Measurements from ENCODE around the gene DMRT1. TPM values are rescaled to one million over a fixed set of nuclear protein-coding genes. Genes with fewer than 3 reads are reported as not detected.

DMRT1 gene
- total and polyA plus RNA-seq, 9 of the 15 experiments (the other 6 are each of a cell fraction or from before 2014, with no cell fraction given), result not detected

DNA sequence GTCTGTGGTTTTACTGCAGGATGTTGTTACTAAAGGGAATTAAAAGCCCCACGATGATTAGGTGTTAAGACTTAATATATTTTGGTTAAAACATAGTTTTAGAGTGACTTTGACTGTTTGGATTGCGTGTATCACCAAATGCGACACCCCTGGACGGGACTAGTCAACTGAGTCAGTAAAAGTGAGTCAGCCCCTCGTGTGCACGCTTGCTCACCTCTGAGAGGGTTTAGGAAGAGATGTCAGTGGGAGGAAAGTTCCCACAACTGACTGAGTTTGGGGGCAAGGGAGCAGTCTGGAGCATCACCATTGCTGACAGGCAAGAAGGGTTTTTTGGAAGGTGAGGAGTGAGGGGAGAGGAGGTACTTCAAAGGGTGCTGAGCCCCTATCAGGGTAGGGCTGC is 120.5 kb downstream of the DMRT1 start (continued):
- TF ChIP-seq, protein P1, sequence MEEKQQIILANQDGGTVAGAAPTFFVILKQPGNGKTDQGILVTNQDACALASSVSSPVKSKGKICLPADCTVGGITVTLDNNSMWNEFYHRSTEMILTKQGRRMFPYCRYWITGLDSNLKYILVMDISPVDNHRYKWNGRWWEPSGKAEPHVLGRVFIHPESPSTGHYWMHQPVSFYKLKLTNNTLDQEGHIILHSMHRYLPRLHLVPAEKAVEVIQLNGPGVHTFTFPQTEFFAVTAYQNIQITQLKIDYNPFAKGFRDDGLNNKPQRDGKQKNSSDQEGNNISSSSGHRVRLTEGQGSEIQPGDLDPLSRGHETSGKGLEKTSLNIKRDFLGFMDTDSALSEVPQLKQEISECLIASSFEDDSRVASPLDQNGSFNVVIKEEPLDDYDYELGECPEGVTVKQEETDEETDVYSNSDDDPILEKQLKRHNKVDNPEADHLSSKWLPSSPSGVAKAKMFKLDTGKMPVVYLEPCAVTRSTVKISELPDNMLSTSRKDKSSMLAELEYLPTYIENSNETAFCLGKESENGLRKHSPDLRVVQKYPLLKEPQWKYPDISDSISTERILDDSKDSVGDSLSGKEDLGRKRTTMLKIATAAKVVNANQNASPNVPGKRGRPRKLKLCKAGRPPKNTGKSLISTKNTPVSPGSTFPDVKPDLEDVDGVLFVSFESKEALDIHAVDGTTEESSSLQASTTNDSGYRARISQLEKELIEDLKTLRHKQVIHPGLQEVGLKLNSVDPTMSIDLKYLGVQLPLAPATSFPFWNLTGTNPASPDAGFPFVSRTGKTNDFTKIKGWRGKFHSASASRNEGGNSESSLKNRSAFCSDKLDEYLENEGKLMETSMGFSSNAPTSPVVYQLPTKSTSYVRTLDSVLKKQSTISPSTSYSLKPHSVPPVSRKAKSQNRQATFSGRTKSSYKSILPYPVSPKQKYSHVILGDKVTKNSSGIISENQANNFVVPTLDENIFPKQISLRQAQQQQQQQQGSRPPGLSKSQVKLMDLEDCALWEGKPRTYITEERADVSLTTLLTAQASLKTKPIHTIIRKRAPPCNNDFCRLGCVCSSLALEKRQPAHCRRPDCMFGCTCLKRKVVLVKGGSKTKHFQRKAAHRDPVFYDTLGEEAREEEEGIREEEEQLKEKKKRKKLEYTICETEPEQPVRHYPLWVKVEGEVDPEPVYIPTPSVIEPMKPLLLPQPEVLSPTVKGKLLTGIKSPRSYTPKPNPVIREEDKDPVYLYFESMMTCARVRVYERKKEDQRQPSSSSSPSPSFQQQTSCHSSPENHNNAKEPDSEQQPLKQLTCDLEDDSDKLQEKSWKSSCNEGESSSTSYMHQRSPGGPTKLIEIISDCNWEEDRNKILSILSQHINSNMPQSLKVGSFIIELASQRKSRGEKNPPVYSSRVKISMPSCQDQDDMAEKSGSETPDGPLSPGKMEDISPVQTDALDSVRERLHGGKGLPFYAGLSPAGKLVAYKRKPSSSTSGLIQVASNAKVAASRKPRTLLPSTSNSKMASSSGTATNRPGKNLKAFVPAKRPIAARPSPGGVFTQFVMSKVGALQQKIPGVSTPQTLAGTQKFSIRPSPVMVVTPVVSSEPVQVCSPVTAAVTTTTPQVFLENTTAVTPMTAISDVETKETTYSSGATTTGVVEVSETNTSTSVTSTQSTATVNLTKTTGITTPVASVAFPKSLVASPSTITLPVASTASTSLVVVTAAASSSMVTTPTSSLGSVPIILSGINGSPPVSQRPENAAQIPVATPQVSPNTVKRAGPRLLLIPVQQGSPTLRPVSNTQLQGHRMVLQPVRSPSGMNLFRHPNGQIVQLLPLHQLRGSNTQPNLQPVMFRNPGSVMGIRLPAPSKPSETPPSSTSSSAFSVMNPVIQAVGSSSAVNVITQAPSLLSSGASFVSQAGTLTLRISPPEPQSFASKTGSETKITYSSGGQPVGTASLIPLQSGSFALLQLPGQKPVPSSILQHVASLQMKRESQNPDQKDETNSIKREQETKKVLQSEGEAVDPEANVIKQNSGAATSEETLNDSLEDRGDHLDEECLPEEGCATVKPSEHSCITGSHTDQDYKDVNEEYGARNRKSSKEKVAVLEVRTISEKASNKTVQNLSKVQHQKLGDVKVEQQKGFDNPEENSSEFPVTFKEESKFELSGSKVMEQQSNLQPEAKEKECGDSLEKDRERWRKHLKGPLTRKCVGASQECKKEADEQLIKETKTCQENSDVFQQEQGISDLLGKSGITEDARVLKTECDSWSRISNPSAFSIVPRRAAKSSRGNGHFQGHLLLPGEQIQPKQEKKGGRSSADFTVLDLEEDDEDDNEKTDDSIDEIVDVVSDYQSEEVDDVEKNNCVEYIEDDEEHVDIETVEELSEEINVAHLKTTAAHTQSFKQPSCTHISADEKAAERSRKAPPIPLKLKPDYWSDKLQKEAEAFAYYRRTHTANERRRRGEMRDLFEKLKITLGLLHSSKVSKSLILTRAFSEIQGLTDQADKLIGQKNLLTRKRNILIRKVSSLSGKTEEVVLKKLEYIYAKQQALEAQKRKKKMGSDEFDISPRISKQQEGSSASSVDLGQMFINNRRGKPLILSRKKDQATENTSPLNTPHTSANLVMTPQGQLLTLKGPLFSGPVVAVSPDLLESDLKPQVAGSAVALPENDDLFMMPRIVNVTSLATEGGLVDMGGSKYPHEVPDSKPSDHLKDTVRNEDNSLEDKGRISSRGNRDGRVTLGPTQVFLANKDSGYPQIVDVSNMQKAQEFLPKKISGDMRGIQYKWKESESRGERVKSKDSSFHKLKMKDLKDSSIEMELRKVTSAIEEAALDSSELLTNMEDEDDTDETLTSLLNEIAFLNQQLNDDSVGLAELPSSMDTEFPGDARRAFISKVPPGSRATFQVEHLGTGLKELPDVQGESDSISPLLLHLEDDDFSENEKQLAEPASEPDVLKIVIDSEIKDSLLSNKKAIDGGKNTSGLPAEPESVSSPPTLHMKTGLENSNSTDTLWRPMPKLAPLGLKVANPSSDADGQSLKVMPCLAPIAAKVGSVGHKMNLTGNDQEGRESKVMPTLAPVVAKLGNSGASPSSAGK (IDR thresholded peaks at IDR 0.05), result no peak

Measured in K562 (cell line).